ENCODE measurements around the gene DENND4C.

DENND4C gene

GRCh38 chr9:19221326-19221725, 9.2 kb upstream of the DENND4C start:
- no peaks in the 10 kb centered on the region for H3K36me3 ChIP-seq (ENCODE audit: control insufficient read depth in 2 of 2, insufficient read depth in 2 of 2, low read length in 2 of 2)
- H3K4me3 ChIP-seq (ENCODE audit: low read length in 2 of 2), result no peak overlapping the region
- no peak overlapping the region for H3K27ac ChIP-seq (ENCODE audit: low read depth in 2 of 2, low read length in 2 of 2)
- H3K9ac ChIP-seq (ENCODE audit: low read depth in 1 of 2, low read length in 2 of 2), result no peak overlapping the region
- no peaks in the 10 kb centered on the region for H3K27me3 ChIP-seq (ENCODE audit: control insufficient read depth in 2 of 2, insufficient read depth in 2 of 2, low read length in 2 of 2)
- no peaks in the 10 kb centered on the region for H3K9me3 ChIP-seq (ENCODE audit: control insufficient read depth in 2 of 2, low read length in 2 of 2)
- no peaks in the 10 kb centered on the region for H3K4me1 ChIP-seq (ENCODE audit: control insufficient read depth in 2 of 2, insufficient read depth in 2 of 2, low read length in 2 of 2)

- Histone ChIP-seq H3K27ac (ENCODE audit: low read depth in 2 of 2, low read length in 2 of 2) (no peak overlapping the region), H3K4me3 (ENCODE audit: low read length in 2 of 2) (no peak overlapping the region), H3K9me3 (ENCODE audit: control insufficient read depth in 2 of 2, low read length in 2 of 2) (no peaks in the 10 kb centered on the region), H3K4me1 (ENCODE audit: control insufficient read depth in 2 of 2, insufficient read depth in 2 of 2, low read length in 2 of 2) (no peaks in the 10 kb centered on the region), H3K36me3 (ENCODE audit: control insufficient read depth in 2 of 2, insufficient read depth in 2 of 2, low read length in 2 of 2) (no peaks in the 10 kb centered on the region), H3K27me3 (ENCODE audit: control insufficient read depth in 2 of 2, insufficient read depth in 2 of 2, low read length in 2 of 2) (no peaks in the 10 kb centered on the region), H3K9ac (ENCODE audit: low read depth in 1 of 2, low read length in 2 of 2) (no peak overlapping the region)
Measured at GRCh38 chr9:19223724-19224123, 6.8 kb upstream of the DENND4C start.

GRCh38 chr9:19224563-19224962, 5.9 kb upstream of the DENND4C start:
- H3K27me3 ChIP-seq (ENCODE audit: control insufficient read depth in 2 of 2, insufficient read depth in 2 of 2, low read length in 2 of 2), result no peaks in the 10 kb centered on the region
- no peaks in the 10 kb centered on the region for H3K9me3 ChIP-seq (ENCODE audit: control insufficient read depth in 2 of 2, low read length in 2 of 2)
- H3K4me3 ChIP-seq (ENCODE audit: low read length in 2 of 2), result no peak overlapping the region
- no peak overlapping the region for H3K27ac ChIP-seq (ENCODE audit: low read depth in 2 of 2, low read length in 2 of 2)
- H3K9ac ChIP-seq (ENCODE audit: low read depth in 1 of 2, low read length in 2 of 2), result no peak overlapping the region
- peaks cover 0 to under 1% of the 10 kb centered on the region in 2 donors for H3K4me1 ChIP-seq (ENCODE audit: control insufficient read depth in 2 of 2, insufficient read depth in 2 of 2, low read length in 2 of 2)
- no peaks in the 10 kb centered on the region for H3K36me3 ChIP-seq (ENCODE audit: control insufficient read depth in 2 of 2, insufficient read depth in 2 of 2, low read length in 2 of 2)

GRCh38 chr9:19229595-19230354, 718 bp upstream of the DENND4C start:
- H3K4me1 ChIP-seq (ENCODE audit: control insufficient read depth in 2 of 2, insufficient read depth in 2 of 2, low read length in 2 of 2), result peaks cover 7 to 25% of the 10 kb centered on the region in 2 donors
- peak overlapping the region; percentile 96 to 98 for H3K27ac ChIP-seq (ENCODE audit: low read depth in 2 of 2, low read length in 2 of 2)
- no peaks in the 10 kb centered on the region for H3K9me3 ChIP-seq (ENCODE audit: control insufficient read depth in 2 of 2, low read length in 2 of 2)
- peak overlapping the region; percentile 91 to 97 for H3K4me3 ChIP-seq (ENCODE audit: low read length in 2 of 2)
- no peaks in the 10 kb centered on the region for H3K27me3 ChIP-seq (ENCODE audit: control insufficient read depth in 2 of 2, insufficient read depth in 2 of 2, low read length in 2 of 2)
- no peaks in the 10 kb centered on the region for H3K36me3 ChIP-seq (ENCODE audit: control insufficient read depth in 2 of 2, insufficient read depth in 2 of 2, low read length in 2 of 2)
- H3K9ac ChIP-seq (ENCODE audit: low read depth in 1 of 2, low read length in 2 of 2), result peak overlapping the region; percentile 32 to 67

- Histone ChIP-seq H3K9ac (ENCODE audit: low read depth in 1 of 2, low read length in 2 of 2) (peak overlapping the region; percentile 91 to 99), H3K4me1 (ENCODE audit: control insufficient read depth in 2 of 2, insufficient read depth in 2 of 2, low read length in 2 of 2) (peaks cover 7 to 25% of the 10 kb centered on the region in 2 donors), H3K27me3 (ENCODE audit: control insufficient read depth in 2 of 2, insufficient read depth in 2 of 2, low read length in 2 of 2) (no peaks in the 10 kb centered on the region), H3K27ac (ENCODE audit: low read depth in 2 of 2, low read length in 2 of 2) (peak overlapping the region; percentile 96 to 98), H3K36me3 (ENCODE audit: control insufficient read depth in 2 of 2, insufficient read depth in 2 of 2, low read length in 2 of 2) (no peaks in the 10 kb centered on the region), H3K4me3 (ENCODE audit: low read length in 2 of 2) (peak overlapping the region; percentile 91 to 97), H3K9me3 (ENCODE audit: control insufficient read depth in 2 of 2, low read length in 2 of 2) (no peaks in the 10 kb centered on the region)
Measured at GRCh38 chr9:19231126-19231903, 822 bp downstream of the DENND4C start.

GRCh38 chr9:19231904-19232822, 1.7 kb downstream of the DENND4C start:
- H3K36me3 ChIP-seq (ENCODE audit: control insufficient read depth in 2 of 2, insufficient read depth in 2 of 2, low read length in 2 of 2), result no peaks in the 10 kb centered on the region
- no peaks in the 10 kb centered on the region for H3K9me3 ChIP-seq (ENCODE audit: control insufficient read depth in 2 of 2, low read length in 2 of 2)
- peak overlapping the region; percentile 91 to 99 for H3K9ac ChIP-seq (ENCODE audit: low read depth in 1 of 2, low read length in 2 of 2)
- H3K4me3 ChIP-seq (ENCODE audit: low read length in 2 of 2), result peak overlapping the region; percentile 91 to 97
- H3K27ac ChIP-seq (ENCODE audit: low read depth in 2 of 2, low read length in 2 of 2), result peak overlapping the region; percentile 96 to 98
- peaks cover 7 to 25% of the 10 kb centered on the region in 2 donors for H3K4me1 ChIP-seq (ENCODE audit: control insufficient read depth in 2 of 2, insufficient read depth in 2 of 2, low read length in 2 of 2)
- H3K27me3 ChIP-seq (ENCODE audit: control insufficient read depth in 2 of 2, insufficient read depth in 2 of 2, low read length in 2 of 2), result no peaks in the 10 kb centered on the region

- Histone ChIP-seq H3K4me1 (ENCODE audit: control insufficient read depth in 2 of 2, insufficient read depth in 2 of 2, low read length in 2 of 2) (peaks cover 7 to 25% of the 10 kb centered on the region in 2 donors), H3K4me3 (ENCODE audit: low read length in 2 of 2) (peak overlapping the region; percentile 91 to 97), H3K27ac (ENCODE audit: low read depth in 2 of 2, low read length in 2 of 2) (peak overlapping the region in 1 of 2 donors; percentile 98), H3K27me3 (ENCODE audit: control insufficient read depth in 2 of 2, insufficient read depth in 2 of 2, low read length in 2 of 2) (no peaks in the 10 kb centered on the region), H3K36me3 (ENCODE audit: control insufficient read depth in 2 of 2, insufficient read depth in 2 of 2, low read length in 2 of 2) (no peaks in the 10 kb centered on the region), H3K9me3 (ENCODE audit: control insufficient read depth in 2 of 2, low read length in 2 of 2) (no peaks in the 10 kb centered on the region), H3K9ac (ENCODE audit: low read depth in 1 of 2, low read length in 2 of 2) (peak overlapping the region in 1 of 2 donors; percentile 99)
Measured at GRCh38 chr9:19232823-19233194, 2.3 kb downstream of the DENND4C start.

GRCh38 chr9:19233344-19233743, 2.9 kb downstream of the DENND4C start:
- Histone ChIP-seq H3K4me1 (ENCODE audit: control insufficient read depth in 2 of 2, insufficient read depth in 2 of 2, low read length in 2 of 2) (peaks cover 7 to 25% of the 10 kb centered on the region in 2 donors), H3K9me3 (ENCODE audit: control insufficient read depth in 2 of 2, low read length in 2 of 2) (no peaks in the 10 kb centered on the region), H3K9ac (ENCODE audit: low read depth in 1 of 2, low read length in 2 of 2) (no peak overlapping the region), H3K27me3 (ENCODE audit: control insufficient read depth in 2 of 2, insufficient read depth in 2 of 2, low read length in 2 of 2) (no peaks in the 10 kb centered on the region), H3K27ac (ENCODE audit: low read depth in 2 of 2, low read length in 2 of 2) (no peak overlapping the region), H3K36me3 (ENCODE audit: control insufficient read depth in 2 of 2, insufficient read depth in 2 of 2, low read length in 2 of 2) (no peaks in the 10 kb centered on the region), H3K4me3 (ENCODE audit: low read length in 2 of 2) (peak overlapping the region; percentile 14 to 91)

- H3K4me1 ChIP-seq (ENCODE audit: control insufficient read depth in 2 of 2, insufficient read depth in 2 of 2, low read length in 2 of 2), result no peaks in the 10 kb centered on the region
- H3K9me3 ChIP-seq (ENCODE audit: control insufficient read depth in 2 of 2, low read length in 2 of 2), result no peaks in the 10 kb centered on the region
Measured at GRCh38 chr9:19239955-19240354, 9.5 kb downstream of the DENND4C start.

More at GRCh38 chr9:19239955-19240354, 9.5 kb downstream of the DENND4C start:
- Histone ChIP-seq H3K9ac (ENCODE audit: low read depth in 1 of 2, low read length in 2 of 2) (no peak overlapping the region), H3K36me3 (ENCODE audit: control insufficient read depth in 2 of 2, insufficient read depth in 2 of 2, low read length in 2 of 2) (peaks cover 3 to 6% of the 10 kb centered on the region in 2 donors), H3K27me3 (ENCODE audit: control insufficient read depth in 2 of 2, insufficient read depth in 2 of 2, low read length in 2 of 2) (no peaks in the 10 kb centered on the region), H3K4me3 (ENCODE audit: low read length in 2 of 2) (no peak overlapping the region), H3K27ac (ENCODE audit: low read depth in 2 of 2, low read length in 2 of 2) (no peak overlapping the region)
